ENCODE measurements around the gene BAK1. TPM values are rescaled to one million over a fixed set of nuclear protein-coding genes. Genes with fewer than 3 reads are reported as not detected.

BAK1 gene
- total and polyA plus RNA-seq, 2 of the 13 experiments (the other 11 are each of a cell fraction or from before 2014, with no cell fraction given): 15.0 to 23.8 TPM

DNA sequence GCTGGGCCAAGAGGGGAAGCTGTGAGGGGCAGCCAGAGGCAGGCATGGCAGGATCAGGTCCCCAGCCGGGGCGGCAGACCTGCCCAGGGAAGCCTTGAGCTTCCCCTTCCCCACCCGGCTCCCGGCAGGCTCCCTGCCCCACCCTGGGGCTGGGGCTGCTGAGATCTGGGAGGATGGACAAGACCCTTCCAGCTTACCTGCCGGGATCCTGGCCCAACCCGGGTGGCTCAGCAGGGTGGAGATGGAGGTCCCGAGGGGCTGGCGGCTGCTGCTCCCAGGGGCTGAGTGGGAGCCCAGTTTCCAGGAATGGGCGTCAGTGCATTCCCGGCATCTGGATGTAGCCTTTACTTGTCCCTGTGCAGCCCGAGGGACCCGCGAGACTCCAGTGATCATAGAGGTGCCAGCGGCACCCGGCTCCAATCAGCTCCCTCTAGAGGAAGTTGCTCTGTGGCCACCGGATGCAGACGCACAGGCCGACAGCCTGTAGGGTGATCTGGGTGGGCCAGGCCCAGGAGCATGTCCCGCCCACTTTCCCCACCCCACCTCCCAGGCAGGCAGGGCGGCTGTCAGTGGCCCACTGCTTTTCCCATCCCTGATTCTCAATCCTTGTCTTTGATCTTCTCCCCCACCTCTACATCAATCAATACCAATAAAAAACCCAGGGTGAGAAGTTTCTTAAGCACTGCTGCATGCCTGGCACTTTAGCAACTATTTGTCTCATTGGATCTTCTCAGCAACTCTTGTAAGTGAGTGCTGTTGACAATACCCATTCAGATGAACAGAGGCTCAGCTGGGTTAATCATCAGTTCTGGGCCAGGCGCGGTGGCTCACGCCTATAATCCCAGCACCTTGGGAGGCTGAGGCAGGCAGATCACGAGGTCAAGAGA, at the start of gene BAK1 (continued):
- no peak for TF ChIP-seq ZNF563 (CRISPR knock-in tag; IDR thresholded peaks at IDR 0.05)
- TF ChIP-seq KAT8 (CRISPR knock-in tag; IDR thresholded peaks at IDR 0.05): peak; percentile 92
- TF ChIP-seq HMGA1 (CRISPR knock-in tag; conservative IDR thresholded peaks at IDR 0.05): no peak
- TF ChIP-seq SOX13 (IDR thresholded peaks at IDR 0.05): no peak
- TF ChIP-seq SOX13 (CRISPR knock-in tag; conservative IDR thresholded peaks at IDR 0.05 in 1 of 2, IDR thresholded peaks at IDR 0.05 in 1 of 2): peak in 1 of 2 experiments; percentile 33; a peak in 2 of 4 replicates
- TF ChIP-seq ZBTB21 (CRISPR knock-in tag; IDR thresholded peaks at IDR 0.05): no peak
- no peak for TF ChIP-seq ZNF780A (CRISPR knock-in tag; IDR thresholded peaks at IDR 0.05)
- TF ChIP-seq, protein P1, sequence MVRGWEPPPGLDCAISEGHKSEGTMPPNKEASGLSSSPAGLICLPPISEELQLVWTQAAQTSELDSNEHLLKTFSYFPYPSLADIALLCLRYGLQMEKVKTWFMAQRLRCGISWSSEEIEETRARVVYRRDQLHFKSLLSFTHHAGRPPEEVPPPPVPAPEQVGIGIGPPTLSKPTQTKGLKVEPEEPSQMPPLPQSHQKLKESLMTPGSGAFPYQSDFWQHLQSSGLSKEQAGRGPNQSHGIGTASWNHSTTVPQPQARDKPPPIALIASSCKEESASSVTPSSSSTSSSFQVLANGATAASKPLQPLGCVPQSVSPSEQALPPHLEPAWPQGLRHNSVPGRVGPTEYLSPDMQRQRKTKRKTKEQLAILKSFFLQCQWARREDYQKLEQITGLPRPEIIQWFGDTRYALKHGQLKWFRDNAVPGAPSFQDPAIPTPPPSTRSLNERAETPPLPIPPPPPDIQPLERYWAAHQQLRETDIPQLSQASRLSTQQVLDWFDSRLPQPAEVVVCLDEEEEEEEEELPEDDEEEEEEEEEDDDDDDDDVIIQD (CRISPR knock-in tag; IDR thresholded peaks at IDR 0.05; ENCODE audit: low read depth): no peak; the same call in 1 of the 2 replicates
- TF ChIP-seq TAF1 (CRISPR knock-in tag; IDR thresholded peaks at IDR 0.05): peak; percentile 76
- TF ChIP-seq POLR2G (IDR thresholded peaks at IDR 0.05; ENCODE audit: low read depth, low read length): peak; percentile 84
- peak; percentile 75; the same call in 1 of the 2 replicates for TF ChIP-seq ZNF124 (CRISPR knock-in tag; IDR thresholded peaks at IDR 0.05)
- TF ChIP-seq PHF8 (CRISPR knock-in tag; IDR thresholded peaks at IDR 0.05): peak; percentile 80
- TF ChIP-seq, protein P2, sequence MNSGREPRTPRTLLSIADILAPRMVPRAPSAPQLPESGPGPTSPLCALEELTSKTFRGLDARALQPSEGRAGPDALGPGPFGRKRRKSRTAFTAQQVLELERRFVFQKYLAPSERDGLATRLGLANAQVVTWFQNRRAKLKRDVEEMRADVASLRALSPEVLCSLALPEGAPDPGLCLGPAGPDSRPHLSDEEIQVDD (CRISPR knock-in tag; IDR thresholded peaks at IDR 0.05; ENCODE audit: borderline replicate concordance): no peak
- TF ChIP-seq, protein P3, sequence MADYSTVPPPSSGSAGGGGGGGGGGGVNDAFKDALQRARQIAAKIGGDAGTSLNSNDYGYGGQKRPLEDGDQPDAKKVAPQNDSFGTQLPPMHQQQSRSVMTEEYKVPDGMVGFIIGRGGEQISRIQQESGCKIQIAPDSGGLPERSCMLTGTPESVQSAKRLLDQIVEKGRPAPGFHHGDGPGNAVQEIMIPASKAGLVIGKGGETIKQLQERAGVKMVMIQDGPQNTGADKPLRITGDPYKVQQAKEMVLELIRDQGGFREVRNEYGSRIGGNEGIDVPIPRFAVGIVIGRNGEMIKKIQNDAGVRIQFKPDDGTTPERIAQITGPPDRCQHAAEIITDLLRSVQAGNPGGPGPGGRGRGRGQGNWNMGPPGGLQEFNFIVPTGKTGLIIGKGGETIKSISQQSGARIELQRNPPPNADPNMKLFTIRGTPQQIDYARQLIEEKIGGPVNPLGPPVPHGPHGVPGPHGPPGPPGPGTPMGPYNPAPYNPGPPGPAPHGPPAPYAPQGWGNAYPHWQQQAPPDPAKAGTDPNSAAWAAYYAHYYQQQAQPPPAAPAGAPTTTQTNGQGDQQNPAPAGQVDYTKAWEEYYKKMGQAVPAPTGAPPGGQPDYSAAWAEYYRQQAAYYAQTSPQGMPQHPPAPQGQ (CRISPR knock-in tag; IDR thresholded peaks at IDR 0.05; ENCODE audit: borderline replicate concordance): no peak
- TF ChIP-seq, protein P4, sequence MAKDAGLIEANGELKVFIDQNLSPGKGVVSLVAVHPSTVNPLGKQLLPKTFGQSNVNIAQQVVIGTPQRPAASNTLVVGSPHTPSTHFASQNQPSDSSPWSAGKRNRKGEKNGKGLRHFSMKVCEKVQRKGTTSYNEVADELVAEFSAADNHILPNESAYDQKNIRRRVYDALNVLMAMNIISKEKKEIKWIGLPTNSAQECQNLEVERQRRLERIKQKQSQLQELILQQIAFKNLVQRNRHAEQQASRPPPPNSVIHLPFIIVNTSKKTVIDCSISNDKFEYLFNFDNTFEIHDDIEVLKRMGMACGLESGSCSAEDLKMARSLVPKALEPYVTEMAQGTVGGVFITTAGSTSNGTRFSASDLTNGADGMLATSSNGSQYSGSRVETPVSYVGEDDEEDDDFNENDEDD (CRISPR knock-in tag; IDR thresholded peaks at IDR 0.05; ENCODE audit: borderline replicate concordance): peak; percentile 34; the same call in 1 of the 2 replicates
- 0 out of 2 replicates have a peak, but pooled peaks have one; percentile 15 for TF ChIP-seq ATF7-NPFF (CRISPR knock-in tag; IDR thresholded peaks at IDR 0.05; ENCODE audit: low read depth)
- no peak for TF ChIP-seq ATAD3A (CRISPR knock-in tag; IDR thresholded peaks at IDR 0.05)
- TF ChIP-seq SMARCC2 (IDR thresholded peaks at IDR 0.05): no peak
- TF ChIP-seq FOXK1 (CRISPR knock-in tag; IDR thresholded peaks at IDR 0.05; ENCODE audit: borderline replicate concordance, low read depth): peak; percentile 71
- TF ChIP-seq ZSCAN21 (CRISPR knock-in tag; IDR thresholded peaks at IDR 0.05; ENCODE audit: borderline replicate concordance): peak; percentile 77; the same call in 1 of the 2 replicates
- TF ChIP-seq, protein P5, sequence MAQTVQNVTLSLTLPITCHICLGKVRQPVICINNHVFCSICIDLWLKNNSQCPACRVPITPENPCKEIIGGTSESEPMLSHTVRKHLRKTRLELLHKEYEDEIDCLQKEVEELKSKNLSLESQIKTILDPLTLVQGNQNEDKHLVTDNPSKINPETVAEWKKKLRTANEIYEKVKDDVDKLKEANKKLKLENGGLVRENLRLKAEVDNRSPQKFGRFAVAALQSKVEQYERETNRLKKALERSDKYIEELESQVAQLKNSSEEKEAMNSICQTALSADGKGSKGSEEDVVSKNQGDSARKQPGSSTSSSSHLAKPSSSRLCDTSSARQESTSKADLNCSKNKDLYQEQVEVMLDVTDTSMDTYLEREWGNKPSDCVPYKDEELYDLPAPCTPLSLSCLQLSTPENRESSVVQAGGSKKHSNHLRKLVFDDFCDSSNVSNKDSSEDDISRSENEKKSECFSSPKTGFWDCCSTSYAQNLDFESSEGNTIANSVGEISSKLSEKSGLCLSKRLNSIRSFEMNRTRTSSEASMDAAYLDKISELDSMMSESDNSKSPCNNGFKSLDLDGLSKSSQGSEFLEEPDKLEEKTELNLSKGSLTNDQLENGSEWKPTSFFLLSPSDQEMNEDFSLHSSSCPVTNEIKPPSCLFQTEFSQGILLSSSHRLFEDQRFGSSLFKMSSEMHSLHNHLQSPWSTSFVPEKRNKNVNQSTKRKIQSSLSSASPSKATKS (CRISPR knock-in tag; IDR thresholded peaks at IDR 0.05): peak; percentile 76; the same call in 1 of the 2 replicates
- TF ChIP-seq IKZF4 (CRISPR knock-in tag; IDR thresholded peaks at IDR 0.05; ENCODE audit: borderline replicate concordance, low read depth, not compliant biosample characterization): no peak

Measured in HepG2 (cell line).